Endothelial cell (in vitro differentiated cells): ENCODE results near the gene SVEP1. TPM values are rescaled to one million over a fixed set of nuclear protein-coding genes. Genes with fewer than 3 reads are reported as not detected.

Source experiments
- DNase-seq: peaks from one replicate; pipeline ENCODE4 v3.0.0; 2021; ENCODE audit warnings: low spot score
- H3K27ac Mint-ChIP-seq: one replicate; pipeline ENCODE4 v1.8.0; 2021; ENCODE audit warnings: mixed read lengths, inconsistent platforms; ENCODE audit not compliant: unreplicated experiment
- H3K27me3 Mint-ChIP-seq: one replicate; pipeline ENCODE4 v1.8.0; 2021; ENCODE audit warnings: mild to moderate bottlenecking, moderate library complexity, mixed read lengths, inconsistent platforms; ENCODE audit not compliant: unreplicated experiment
- H3K36me3 Mint-ChIP-seq: one replicate; pipeline ENCODE4 v1.8.0; 2021; ENCODE audit warnings: mild to moderate bottlenecking, low read depth, mixed read lengths, inconsistent platforms; ENCODE audit not compliant: unreplicated experiment
- H3K4me1 Mint-ChIP-seq: one replicate; pipeline ENCODE4 v1.8.0; 2021; ENCODE audit warnings: mild to moderate bottlenecking, mixed read lengths, inconsistent platforms; ENCODE audit not compliant: unreplicated experiment
- H3K4me3 Mint-ChIP-seq: one replicate; pipeline ENCODE4 v1.8.0; 2021; ENCODE audit warnings: mild to moderate bottlenecking, mixed read lengths, inconsistent platforms; ENCODE audit not compliant: unreplicated experiment
- H3K9me3 Mint-ChIP-seq: one replicate; pipeline ENCODE4 v1.8.0; 2021; ENCODE audit warnings: mixed read lengths, inconsistent platforms; ENCODE audit not compliant: unreplicated experiment
- CTCF ChIP-seq: fragments of 200-600 bp; sonication (generic); IDR thresholded peaks from one replicate; pipeline ENCODE4 v1.5.0; 2021; ENCODE audit warnings: antibody characterized with exemption; ENCODE audit not compliant: unreplicated experiment
- total RNA-seq: library from RNA; stranded (reverse); fragmentation: NEBNext Ultra II Directional; extraction: Animal tissue kit (Norgen Biotek cat#: 25700); gene quantifications from one replicate; pipeline ENCODE4 v1.2.1, GENCODE V29; 2021; ENCODE audit not compliant: unreplicated experiment

SVEP1 gene
- total RNA-seq, 1 donor from 2014 or later, result 0.08 TPM

DNA sequence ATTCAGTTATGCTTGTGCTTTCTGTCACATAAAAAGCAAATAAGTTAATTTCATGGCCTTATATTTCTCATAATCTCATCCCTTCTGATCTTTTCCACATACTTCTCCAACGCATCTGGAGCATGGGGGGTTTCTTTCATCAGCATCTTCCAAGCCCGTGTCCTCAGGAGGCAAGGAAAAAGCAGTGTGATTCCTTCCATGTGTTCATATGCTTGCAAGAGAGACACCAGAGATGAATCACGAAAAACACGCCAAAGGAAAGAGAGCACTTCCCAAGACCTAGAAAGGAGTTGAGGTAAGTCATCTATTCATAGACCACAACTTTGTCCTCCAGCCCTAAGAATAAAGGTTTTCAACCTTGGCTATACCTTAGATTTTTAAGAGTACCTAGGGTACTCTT lies 26.0 kb upstream of the SVEP1 start:
- no peaks in the 10 kb centered on the region for H3K27me3 Mint-ChIP-seq
- H3K4me3 Mint-ChIP-seq, result no peak overlapping the region
- no peak for DNase-seq
- no peak overlapping the region for H3K27ac Mint-ChIP-seq
- H3K4me1 Mint-ChIP-seq, result peaks cover 6% of the 10 kb centered on the region
- no peaks in the 10 kb centered on the region for H3K36me3 Mint-ChIP-seq
- no peaks in the 10 kb centered on the region for H3K9me3 Mint-ChIP-seq
- no peak for TF ChIP-seq CTCF

DNA sequence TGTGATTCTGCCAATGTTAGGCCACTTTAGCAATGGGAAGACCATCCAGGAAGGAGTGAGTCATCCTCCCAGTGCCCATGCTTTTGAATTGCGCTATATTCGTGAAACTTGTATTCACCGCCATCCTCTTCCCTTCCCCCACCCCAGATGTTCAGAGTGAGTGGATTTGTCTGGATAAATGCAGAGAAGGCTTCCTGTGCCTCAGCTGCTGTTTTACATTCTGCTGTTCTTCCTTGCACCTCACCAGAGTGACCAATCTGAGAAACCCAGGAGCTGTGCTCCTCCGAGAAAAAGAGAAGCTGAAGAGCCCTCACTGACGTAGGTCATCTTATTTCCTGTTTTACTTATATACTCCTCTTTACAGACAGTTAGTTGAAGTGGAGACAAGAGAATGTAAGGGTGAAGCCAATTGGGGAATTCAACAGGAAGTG lies 24.6 kb upstream of the SVEP1 start:
- H3K4me3 Mint-ChIP-seq, result no peak overlapping the region
- peaks cover 2% of the 10 kb centered on the region for H3K27me3 Mint-ChIP-seq
- peaks cover 6% of the 10 kb centered on the region for H3K4me1 Mint-ChIP-seq
- H3K36me3 Mint-ChIP-seq, result no peaks in the 10 kb centered on the region
- TF ChIP-seq CTCF, result no peak
- no peaks in the 10 kb centered on the region for H3K9me3 Mint-ChIP-seq
- H3K27ac Mint-ChIP-seq, result no peak overlapping the region
- DNase-seq, result no peak

- DNase-seq, result no peak
- Mint-ChIP-seq H3K9me3 (no peaks in the 10 kb centered on the region), H3K36me3 (peaks cover 4% of the 10 kb centered on the region), H3K27ac (no peak overlapping the region), H3K4me3 (no peak overlapping the region), H3K4me1 (peaks cover 6% of the 10 kb centered on the region), H3K27me3 (peaks cover 2% of the 10 kb centered on the region)
- TF ChIP-seq CTCF, result no peak
These were observed 22.7 kb upstream of the SVEP1 start for GRCh38 chr9:110602281-110602680.

GRCh38 chr9:110601098-110601497 lies 21.6 kb upstream of the SVEP1 start:
- Mint-ChIP-seq H3K9me3 (no peaks in the 10 kb centered on the region), H3K36me3 (peaks cover 6% of the 10 kb centered on the region), H3K27me3 (peaks cover 2% of the 10 kb centered on the region), H3K27ac (no peak overlapping the region), H3K4me1 (peaks cover 6% of the 10 kb centered on the region), H3K4me3 (no peak overlapping the region)
- DNase-seq, result no peak
- TF ChIP-seq CTCF, result no peak

DNA sequence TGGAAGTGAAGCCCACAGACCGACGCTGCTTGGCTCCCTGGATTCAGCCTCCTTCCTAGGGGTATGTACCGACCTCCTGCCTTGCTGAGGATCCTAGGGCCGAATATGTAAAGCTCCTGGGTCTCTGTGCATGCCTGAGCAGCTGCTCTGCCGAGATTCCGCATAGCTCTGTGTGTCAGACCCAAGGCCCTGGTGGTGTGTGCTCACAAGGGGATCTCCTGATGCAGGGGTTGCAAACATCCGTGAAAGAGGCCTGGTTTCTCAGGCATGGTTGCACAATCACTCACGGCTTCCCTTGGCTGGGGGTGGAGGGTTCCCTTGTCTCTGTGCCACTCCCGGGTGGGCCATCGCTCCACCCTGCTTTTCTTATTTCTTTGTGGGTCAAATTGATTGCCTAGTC lies 19.9 kb upstream of the SVEP1 start:
- no peaks in the 10 kb centered on the region for H3K9me3 Mint-ChIP-seq
- peaks cover 6% of the 10 kb centered on the region for H3K36me3 Mint-ChIP-seq
- no peak for DNase-seq
- H3K27ac Mint-ChIP-seq, result no peak overlapping the region
- H3K4me3 Mint-ChIP-seq, result no peak overlapping the region
- peaks cover 4% of the 10 kb centered on the region for H3K4me1 Mint-ChIP-seq
- TF ChIP-seq CTCF, result no peak
- H3K27me3 Mint-ChIP-seq, result peaks cover 2% of the 10 kb centered on the region
